Mesodermal cell (in vitro differentiated cells): ENCODE data around the gene GRID1.

Experiments
- H3K27ac ChIP-seq: 2 replicates; pipeline ENCODE4 v1.7.0; 2013; ENCODE audit warnings: mild to moderate bottlenecking, low read depth, low read length, moderate library complexity; ENCODE audit not compliant: severe bottlenecking
- H3K36me3 ChIP-seq: 2 replicates; pipeline ENCODE4 v1.7.1; 2013; ENCODE audit warnings: mild to moderate bottlenecking, low read length, moderate library complexity; ENCODE audit not compliant: control insufficient read depth, insufficient read depth
- H3K4me1 ChIP-seq: one replicate; pipeline ENCODE4 v1.7.1; 2013; ENCODE audit warnings: mild to moderate bottlenecking, low read length; ENCODE audit not compliant: insufficient read depth, control insufficient read depth, poor library complexity, severe bottlenecking
- H3K4me3 ChIP-seq: 2 replicates; pipeline ENCODE4 v1.7.0; 2013; ENCODE audit warnings: low read length, control low read depth, mild to moderate bottlenecking; ENCODE audit not compliant: insufficient read depth, poor library complexity, severe bottlenecking; ENCODE audit errors: extremely low read depth
- H3K9me3 ChIP-seq: 2 replicates; pipeline ENCODE4 v1.7.1; 2013; ENCODE audit warnings: mild to moderate bottlenecking, low read length, moderate library complexity; ENCODE audit not compliant: control insufficient read depth
- WGBS, 2 experiments: methylation state at CpG; one replicate each; pipeline ENCODE4 v1.1.5; 2013; ENCODE audit warnings: missing lambda C conversion rate in 2 of 2; ENCODE audit not compliant: insufficient coverage in 2 of 2; 5-methylcytosine and 5-hydroxymethylcytosine counted together

Gene GRID1

DNA sequence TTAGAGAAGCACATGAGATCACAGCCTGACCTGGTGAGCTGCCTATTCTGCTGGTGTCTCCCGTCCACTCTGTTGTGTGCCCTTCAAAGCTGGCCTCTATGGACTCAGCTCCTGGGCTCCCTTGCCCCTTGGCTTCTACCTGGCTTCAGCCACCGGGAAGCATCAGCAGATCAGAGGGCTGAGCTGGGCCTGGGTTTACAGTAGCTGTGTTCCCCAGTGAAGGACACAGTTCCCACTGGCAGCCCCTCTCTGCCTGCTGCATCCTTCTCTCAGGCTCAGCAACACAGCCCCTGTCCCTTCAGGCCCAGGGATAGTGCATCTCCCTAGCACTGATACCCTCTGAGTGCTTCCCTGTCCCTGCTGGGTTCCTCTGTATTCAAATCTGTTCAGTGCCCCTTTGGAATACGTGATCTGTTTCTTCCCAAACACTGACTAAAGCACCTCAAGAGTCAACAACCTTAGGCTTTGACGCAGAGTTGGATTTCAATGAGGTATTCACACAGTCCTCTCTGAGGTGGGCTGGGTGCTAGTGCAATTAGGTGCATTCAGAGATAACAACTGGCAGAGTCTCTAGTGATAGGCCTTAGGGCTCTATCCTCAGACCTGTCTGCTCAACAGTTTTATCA is 109.8 kb downstream of the GRID1 start:
- H3K4me3 ChIP-seq, result no peak overlapping the region
- H3K27ac ChIP-seq, result no peak overlapping the region
- WGBS, 2 experiments, result 92 to 100% methylated on average over 2 of the region's 4 CpGs
- peaks cover 3% of the 10 kb centered on the region for H3K4me1 ChIP-seq
- no peaks in the 10 kb centered on the region for H3K9me3 ChIP-seq
- no peaks in the 10 kb centered on the region for H3K36me3 ChIP-seq

DNA sequence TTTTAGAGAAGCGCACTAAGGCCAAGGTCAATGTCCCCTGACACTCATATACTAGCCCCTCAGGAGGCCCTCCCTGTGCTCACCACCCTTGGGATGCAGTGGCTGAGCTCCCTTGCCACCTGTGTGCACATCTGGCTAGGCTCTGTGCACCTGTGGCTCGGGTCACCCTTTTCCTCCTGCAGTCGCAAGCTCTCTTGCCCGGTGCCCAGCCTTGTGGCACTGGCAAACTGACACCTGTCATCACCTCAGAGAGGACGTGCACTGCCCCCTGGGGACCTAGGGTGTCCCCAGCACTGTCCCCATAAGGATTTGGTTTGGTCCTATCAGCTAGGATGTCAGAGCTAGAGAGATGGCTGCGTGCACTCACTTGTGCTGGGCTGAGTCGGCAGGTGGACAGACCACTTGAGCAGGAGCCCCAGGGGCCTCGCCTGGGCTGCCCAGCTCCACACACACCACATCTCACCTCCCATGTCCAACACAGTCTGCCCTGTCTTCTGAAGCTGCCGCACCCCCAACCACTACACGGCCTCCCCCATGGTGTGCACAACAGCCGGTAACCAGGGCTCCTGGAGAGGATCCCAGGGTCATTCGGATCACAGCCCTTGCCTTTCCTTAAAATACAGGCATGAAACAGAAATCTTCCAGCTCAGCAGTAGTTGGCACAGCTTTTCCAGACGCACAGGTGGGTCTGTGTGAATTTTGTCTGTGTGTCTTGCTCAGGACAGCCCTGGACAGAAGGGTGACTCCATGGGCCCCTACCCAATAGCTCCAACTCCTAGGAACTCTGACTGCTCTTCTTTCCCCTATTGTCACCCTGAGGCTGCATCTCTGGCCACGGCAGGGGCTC is 111.0 kb downstream of the GRID1 start:
- Histone ChIP-seq H3K4me1 (peaks cover 3% of the 10 kb centered on the region), H3K9me3 (no peaks in the 10 kb centered on the region), H3K36me3 (no peaks in the 10 kb centered on the region), H3K27ac (no peak overlapping the region), H3K4me3 (no peak overlapping the region)
- 84 to 88% methylated on average over 8 to 12 of the region's 14 CpGs for WGBS, 2 experiments

GRCh38 chr10:86254526-86255174 is 111.9 kb downstream of the GRID1 start:
- Histone ChIP-seq H3K4me1 (peaks cover 3% of the 10 kb centered on the region), H3K36me3 (no peaks in the 10 kb centered on the region), H3K27ac (no peak overlapping the region), H3K9me3 (peaks cover 9% of the 10 kb centered on the region), H3K4me3 (no peak overlapping the region)
- WGBS, 2 experiments, result 64 to 73% methylated on average over 5 of the region's 6 CpGs

- Histone ChIP-seq H3K27ac (no peak overlapping the region), H3K36me3 (no peaks in the 10 kb centered on the region), H3K4me3 (no peak overlapping the region), H3K4me1 (peaks cover 3% of the 10 kb centered on the region), H3K9me3 (peaks cover 10% of the 10 kb centered on the region)
These were observed 112.5 kb downstream of the GRID1 start for GRCh38 chr10:86254081-86254480.

DNA sequence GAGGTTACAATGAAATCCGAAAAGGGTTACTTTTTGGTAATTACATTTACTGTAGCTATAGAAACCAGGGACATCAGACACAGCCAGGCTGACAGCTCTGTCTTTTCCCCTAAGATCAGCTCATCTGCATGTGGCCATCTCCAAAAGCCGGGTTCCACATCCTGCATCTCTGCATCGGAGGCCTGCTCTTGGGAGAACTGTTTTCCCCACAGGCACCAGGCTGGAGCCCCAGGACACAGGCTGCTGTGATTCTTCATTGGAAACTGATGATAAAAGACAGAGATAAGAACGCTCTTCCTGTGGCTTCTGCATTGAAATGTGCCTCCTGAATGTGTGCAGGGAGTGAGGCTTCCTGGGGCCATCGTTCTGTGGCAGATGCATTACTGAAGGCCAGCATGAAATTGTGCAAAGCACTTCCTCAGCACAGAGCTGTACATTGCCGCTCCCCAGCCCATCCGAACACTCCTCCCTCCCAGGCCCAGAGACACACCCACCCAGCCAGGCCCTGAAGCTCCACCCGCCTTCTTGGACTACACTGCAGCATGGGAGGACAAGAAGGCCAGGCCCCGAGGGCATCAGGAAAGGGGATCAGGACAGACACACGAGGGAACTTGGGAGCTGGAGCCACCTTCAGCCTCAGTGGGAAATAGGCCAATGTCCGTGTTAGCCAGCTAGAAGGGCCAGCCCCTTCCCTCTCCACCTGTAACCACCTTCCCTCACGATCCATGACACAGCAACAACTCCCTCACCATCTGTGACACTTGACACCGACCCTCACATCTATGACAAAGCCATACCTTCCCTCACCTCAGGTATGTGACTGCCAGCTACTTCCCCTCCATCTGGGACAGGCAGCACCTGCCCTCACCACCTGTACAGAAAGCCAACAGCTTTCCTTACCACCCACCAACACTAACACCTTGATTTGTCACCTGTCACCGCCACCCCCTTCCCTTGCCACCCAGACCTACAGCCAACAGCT is 113.2 kb downstream of the GRID1 start:
- WGBS, 2 experiments, result 58 to 60% methylated on average over 12 to 13 of the region's 14 CpGs
- Histone ChIP-seq H3K36me3 (no peaks in the 10 kb centered on the region), H3K9me3 (peaks cover 10% of the 10 kb centered on the region), H3K4me3 (no peak overlapping the region), H3K27ac (no peak overlapping the region), H3K4me1 (peaks cover 3% of the 10 kb centered on the region)

DNA sequence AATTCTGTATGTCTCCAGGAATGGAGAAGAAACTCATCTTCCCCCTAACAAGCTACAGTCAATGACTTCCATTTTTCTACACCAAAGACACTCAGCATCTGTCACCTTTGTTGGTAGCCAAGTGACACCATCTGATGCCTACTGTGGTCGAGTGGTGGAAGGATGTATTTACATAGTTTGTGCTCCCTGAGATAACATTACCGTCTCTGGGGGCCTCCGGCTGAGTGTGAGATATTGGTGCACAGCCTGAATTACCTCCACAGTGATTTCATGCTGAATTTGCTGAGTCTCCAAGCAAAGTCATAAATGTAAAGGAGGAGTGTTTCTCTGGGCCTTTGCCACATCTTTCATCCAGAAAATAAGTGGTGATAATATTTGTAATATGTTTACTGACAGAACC is 114.0 kb downstream of the GRID1 start:
- no peak overlapping the region for H3K4me3 ChIP-seq
- H3K27ac ChIP-seq, result no peak overlapping the region
- WGBS, 2 experiments, result 100% methylated on average over 1 of the region's 3 CpGs; no CpG with 5 or more reads in 1 of the 2 experiments
- H3K4me1 ChIP-seq, result peaks cover 3% of the 10 kb centered on the region
- H3K36me3 ChIP-seq, result no peaks in the 10 kb centered on the region
- H3K9me3 ChIP-seq, result peaks cover 10% of the 10 kb centered on the region

GRCh38 chr10:86252079-86252478 is 114.5 kb downstream of the GRID1 start:
- Histone ChIP-seq H3K4me1 (peaks cover 3% of the 10 kb centered on the region), H3K36me3 (no peaks in the 10 kb centered on the region), H3K4me3 (no peak overlapping the region), H3K9me3 (peaks cover 10% of the 10 kb centered on the region), H3K27ac (no peak overlapping the region)
- WGBS, 2 experiments, result 91% methylated on average over 5 to 6 of the region's 7 CpGs

GRCh38 chr10:86251426-86251825 is 115.2 kb downstream of the GRID1 start:
- 57 to 63% methylated on average over 2 of the region's 2 CpGs for WGBS, 2 experiments
- Histone ChIP-seq H3K4me1 (peaks cover 3% of the 10 kb centered on the region), H3K36me3 (no peaks in the 10 kb centered on the region), H3K4me3 (no peak overlapping the region), H3K27ac (no peak overlapping the region), H3K9me3 (peaks cover 10% of the 10 kb centered on the region)

GRCh38 chr10:86250399-86250798 is 116.2 kb downstream of the GRID1 start:
- Histone ChIP-seq H3K4me1 (peaks cover 3% of the 10 kb centered on the region), H3K9me3 (peaks cover 10% of the 10 kb centered on the region), H3K36me3 (no peaks in the 10 kb centered on the region), H3K27ac (no peak overlapping the region), H3K4me3 (no peak overlapping the region)
- WGBS, 2 experiments, result 85 to 96% methylated on average over 3 of the region's 15 CpGs

DNA sequence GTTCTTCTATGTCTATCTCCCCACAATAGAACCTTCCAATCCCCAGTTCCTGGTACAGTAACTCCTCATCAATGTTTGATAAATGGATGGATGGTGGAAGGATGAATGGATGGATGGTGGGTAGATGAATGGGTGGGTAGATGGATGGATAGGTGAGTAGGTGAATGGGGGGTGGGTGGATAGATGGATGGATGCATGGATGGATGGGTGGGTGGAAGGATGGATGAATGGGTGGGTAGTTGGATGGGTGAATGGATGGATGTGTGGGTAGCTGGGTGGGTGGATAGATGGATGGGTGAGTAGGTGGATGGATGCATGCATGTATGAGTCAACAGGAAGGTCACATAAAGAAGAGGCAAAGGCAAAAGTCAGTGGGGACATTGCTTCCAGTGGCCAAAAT is 116.8 kb downstream of the GRID1 start:
- Histone ChIP-seq H3K4me3 (no peak overlapping the region), H3K9me3 (peaks cover 10% of the 10 kb centered on the region), H3K27ac (no peak overlapping the region), H3K36me3 (no peaks in the 10 kb centered on the region), H3K4me1 (peaks cover 3% of the 10 kb centered on the region)
